ENCODE measurements around the gene CDH22. TPM values are rescaled to one million over a fixed set of nuclear protein-coding genes. Genes with fewer than 3 reads are reported as not detected.

The CDH22 gene
- total and polyA plus RNA-seq, 12 donors, result 0.19 to 2.9 (median 0.97) TPM; not detected in 4

DNA sequence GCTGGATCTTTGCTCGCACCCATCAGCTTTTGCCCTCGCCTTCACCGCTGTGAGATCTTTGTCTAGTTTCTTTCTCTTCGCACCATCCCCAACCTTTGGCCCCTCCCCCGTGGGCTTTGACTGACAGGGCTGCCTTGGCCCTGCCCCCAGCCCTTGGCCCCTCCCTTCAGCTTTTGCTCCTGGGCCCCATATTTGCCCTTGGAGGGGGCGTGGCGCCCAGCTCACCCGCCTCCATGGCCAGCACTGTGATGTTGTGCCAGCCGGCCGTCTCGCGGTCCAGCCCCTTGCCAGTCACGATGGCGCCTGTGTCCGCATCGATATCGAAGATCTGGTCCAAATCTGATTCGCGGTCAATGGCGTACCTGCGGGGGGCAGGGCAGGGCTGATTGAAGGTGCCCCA lies 109.1 kb downstream of the CDH22 start:
- peak overlapping the region in 1 of 4 donors; percentile 13 for H3K4me3 ChIP-seq
- DNase-seq, result peak; percentile 52 to 77 (median 70)
- H3K9me3 ChIP-seq (replicated peaks in 1 of 3), result no peaks in the 10 kb centered on the region
- peaks cover 4% of the 10 kb centered on the region for H3K27me3 ChIP-seq
- H3K4me1 ChIP-seq (replicated peaks in 1 of 2), result peaks cover 0 to 10% of the 10 kb centered on the region in 2 donors
- no peak overlapping the region for H3K27ac ChIP-seq
- intact Hi-C loops (cut with DNase I), result no loop called here
- TF ChIP-seq, protein P1, sequence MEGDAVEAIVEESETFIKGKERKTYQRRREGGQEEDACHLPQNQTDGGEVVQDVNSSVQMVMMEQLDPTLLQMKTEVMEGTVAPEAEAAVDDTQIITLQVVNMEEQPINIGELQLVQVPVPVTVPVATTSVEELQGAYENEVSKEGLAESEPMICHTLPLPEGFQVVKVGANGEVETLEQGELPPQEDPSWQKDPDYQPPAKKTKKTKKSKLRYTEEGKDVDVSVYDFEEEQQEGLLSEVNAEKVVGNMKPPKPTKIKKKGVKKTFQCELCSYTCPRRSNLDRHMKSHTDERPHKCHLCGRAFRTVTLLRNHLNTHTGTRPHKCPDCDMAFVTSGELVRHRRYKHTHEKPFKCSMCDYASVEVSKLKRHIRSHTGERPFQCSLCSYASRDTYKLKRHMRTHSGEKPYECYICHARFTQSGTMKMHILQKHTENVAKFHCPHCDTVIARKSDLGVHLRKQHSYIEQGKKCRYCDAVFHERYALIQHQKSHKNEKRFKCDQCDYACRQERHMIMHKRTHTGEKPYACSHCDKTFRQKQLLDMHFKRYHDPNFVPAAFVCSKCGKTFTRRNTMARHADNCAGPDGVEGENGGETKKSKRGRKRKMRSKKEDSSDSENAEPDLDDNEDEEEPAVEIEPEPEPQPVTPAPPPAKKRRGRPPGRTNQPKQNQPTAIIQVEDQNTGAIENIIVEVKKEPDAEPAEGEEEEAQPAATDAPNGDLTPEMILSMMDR (IDR thresholded peaks at IDR 0.05), result no peak
- no peak for TF ChIP-seq POLR2A (IDR thresholded peaks at IDR 0.05)
- H3K36me3 ChIP-seq (replicated peaks in 1 of 2), result no peaks in the 10 kb centered on the region
- 11 to 21% (median 14%) methylated on average over 8 to 21 of the region's 21 CpGs for WGBS, 4 donors

GRCh38 chr20:46196990-46197389 lies 111.3 kb downstream of the CDH22 start:
- Histone ChIP-seq H3K27me3 (peaks cover 4% of the 10 kb centered on the region), H3K9me3 (replicated peaks in 1 of 3) (no peaks in the 10 kb centered on the region), H3K27ac (no peak overlapping the region), H3K36me3 (replicated peaks in 1 of 2) (no peaks in the 10 kb centered on the region), H3K4me1 (replicated peaks in 1 of 2) (peaks cover 0 to 10% of the 10 kb centered on the region in 2 donors), H3K4me3 (no peak overlapping the region)
- TF ChIP-seq, protein P1 (IDR thresholded peaks at IDR 0.05), result no peak
- no peak for TF ChIP-seq POLR2A (IDR thresholded peaks at IDR 0.05)
- intact Hi-C loops (cut with DNase I), result no loop called here
- WGBS, 4 donors, result 49 to 68% (median 55%) methylated on average over 3 of the region's 3 CpGs
- no peak for DNase-seq

- Histone ChIP-seq H3K27me3 (peaks cover 4% of the 10 kb centered on the region), H3K36me3 (replicated peaks in 1 of 2) (no peaks in the 10 kb centered on the region), H3K27ac (no peak overlapping the region), H3K4me1 (replicated peaks in 1 of 2) (peaks cover 0 to 10% of the 10 kb centered on the region in 2 donors), H3K9me3 (replicated peaks in 1 of 3) (no peaks in the 10 kb centered on the region), H3K4me3 (no peak overlapping the region)
- intact Hi-C loops (cut with DNase I), result no loop called here
- peak in 4 of 7 donors; percentile 59 to 84 (median 64) for DNase-seq
- TF ChIP-seq POLR2A (IDR thresholded peaks at IDR 0.05), result peak in 1 of 2 donors; percentile 12
- TF ChIP-seq, protein P1 (IDR thresholded peaks at IDR 0.05), result no peak
- WGBS, 4 donors, result 26 to 32% (median 30%) methylated on average over 15 to 17 of the region's 17 CpGs
Observed at GRCh38 chr20:46195264-46196036, 112.8 kb downstream of the CDH22 start.

DNA sequence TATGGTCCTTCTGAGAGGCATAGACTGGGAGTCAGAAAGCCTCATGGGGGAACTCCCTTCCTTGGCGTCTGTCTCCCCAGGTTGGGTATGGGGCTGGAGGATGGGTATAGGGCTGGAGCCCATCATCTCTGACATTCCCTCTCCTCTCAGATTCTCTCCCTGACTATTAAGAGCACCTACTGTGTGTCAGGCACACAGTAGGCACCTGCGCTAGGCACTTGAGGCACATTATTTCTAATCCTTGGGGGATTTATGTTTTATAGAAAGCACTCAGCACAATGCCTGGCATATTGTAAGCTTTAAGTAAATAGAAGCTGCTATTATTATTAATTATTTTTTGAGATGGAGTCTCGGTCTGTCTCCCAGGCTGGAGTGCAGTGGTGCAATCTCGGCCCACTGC lies 113.9 kb downstream of the CDH22 start:
- intact Hi-C loops (cut with DNase I), result no loop called here
- Histone ChIP-seq H3K9me3 (replicated peaks in 1 of 3) (no peaks in the 10 kb centered on the region), H3K36me3 (replicated peaks in 1 of 2) (no peaks in the 10 kb centered on the region), H3K27me3 (peaks cover 3% of the 10 kb centered on the region), H3K4me3 (no peak overlapping the region), H3K27ac (no peak overlapping the region), H3K4me1 (replicated peaks in 1 of 2) (peaks cover 0 to 10% of the 10 kb centered on the region in 2 donors)
- 84 to 93% (median 90%) methylated on average over 4 of the region's 4 CpGs for WGBS, 4 donors
- TF ChIP-seq, protein P1 (IDR thresholded peaks at IDR 0.05), result no peak
- no peak for TF ChIP-seq POLR2A (IDR thresholded peaks at IDR 0.05)
- DNase-seq, result no peak

Measured in adrenal gland (tissue), 12 donors.